Right atrium auricular region (tissue), 2 donors: Measurements from ENCODE around the gene USP28. TPM values are rescaled to one million over a fixed set of nuclear protein-coding genes. Genes with fewer than 3 reads are reported as not detected.

Experiments used
- DNase-seq: peaks from one replicate; pipeline ENCODE4 v3.0.0-alpha.2; 2019; ENCODE audit warnings: low spot score
- H3K27ac ChIP-seq, 2 donors: fragments of 200-600 bp; sonication (generic); 1 replicate in 1 of 2; 2 replicates in 1 of 2; pipeline ENCODE4 v1.5.1; 2016 to 2019
- H3K27me3 ChIP-seq, 2 donors: fragments of 200-600 bp; sonication (generic); one replicate each; pipeline versions ENCODE4 v1.5.1 to v1.6.0; 2017 to 2019
- H3K36me3 ChIP-seq: fragments of 200-600 bp; sonication (generic); one replicate; pipeline ENCODE4 v1.5.1; 2016
- H3K4me1 ChIP-seq, 2 donors: fragments of 200-600 bp; sonication (generic); one replicate each; pipeline versions ENCODE4 v1.5.1 to v1.6.0; 2017 to 2019
- H3K4me3 ChIP-seq, 2 donors: fragments of 200-600 bp; sonication (generic); 1 replicate in 1 of 2; 2 replicates in 1 of 2; pipeline ENCODE4 v1.5.1; 2017 to 2019; ENCODE audit warnings: mild to moderate bottlenecking in 1 of 2, moderate library complexity in 1 of 2
- H3K9me3 ChIP-seq, 2 donors: fragments of 200-600 bp; sonication (generic); one replicate each; pipeline ENCODE4 v1.5.1; 2019
- total RNA-seq, 2 donors: library from RNA; depleted of rRNA; stranded (reverse); fragments of >200 nt; gene quantifications; one replicate each; pipeline ENCODE4 v1.1.0, GENCODE V29; 2016
- TF ChIP-seq, protein P1 (sequence below), 2 donors: fragments of 200-600 bp; sonication (generic); IDR thresholded peaks; one replicate each; pipeline ENCODE4 v1.5.1; 2019; ENCODE audit warnings: antibody characterized with exemption in 2 of 2

Gene USP28
- total RNA-seq, 2 donors from 2014 or later: 116 to 135 TPM

DNA sequence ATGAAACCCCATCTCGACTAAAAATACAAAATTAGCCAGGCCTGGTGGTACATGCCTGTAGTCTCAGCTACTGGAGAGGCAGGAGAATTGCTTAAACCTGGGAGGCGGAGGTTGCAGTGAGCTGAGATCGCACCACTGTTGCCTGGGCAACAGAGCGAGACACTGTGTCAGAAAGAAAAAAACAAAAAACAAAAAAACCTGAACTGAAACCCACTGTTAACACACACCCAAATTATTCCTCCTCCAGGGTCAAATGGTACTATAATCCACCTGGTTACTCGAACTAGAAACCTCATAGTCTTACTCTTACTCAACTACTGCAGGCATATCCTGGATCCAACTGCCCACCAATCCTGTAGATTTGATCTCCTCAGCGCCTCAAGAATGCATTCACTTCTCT, 35.5 kb downstream of the USP28 start:
- TF ChIP-seq, protein P1, sequence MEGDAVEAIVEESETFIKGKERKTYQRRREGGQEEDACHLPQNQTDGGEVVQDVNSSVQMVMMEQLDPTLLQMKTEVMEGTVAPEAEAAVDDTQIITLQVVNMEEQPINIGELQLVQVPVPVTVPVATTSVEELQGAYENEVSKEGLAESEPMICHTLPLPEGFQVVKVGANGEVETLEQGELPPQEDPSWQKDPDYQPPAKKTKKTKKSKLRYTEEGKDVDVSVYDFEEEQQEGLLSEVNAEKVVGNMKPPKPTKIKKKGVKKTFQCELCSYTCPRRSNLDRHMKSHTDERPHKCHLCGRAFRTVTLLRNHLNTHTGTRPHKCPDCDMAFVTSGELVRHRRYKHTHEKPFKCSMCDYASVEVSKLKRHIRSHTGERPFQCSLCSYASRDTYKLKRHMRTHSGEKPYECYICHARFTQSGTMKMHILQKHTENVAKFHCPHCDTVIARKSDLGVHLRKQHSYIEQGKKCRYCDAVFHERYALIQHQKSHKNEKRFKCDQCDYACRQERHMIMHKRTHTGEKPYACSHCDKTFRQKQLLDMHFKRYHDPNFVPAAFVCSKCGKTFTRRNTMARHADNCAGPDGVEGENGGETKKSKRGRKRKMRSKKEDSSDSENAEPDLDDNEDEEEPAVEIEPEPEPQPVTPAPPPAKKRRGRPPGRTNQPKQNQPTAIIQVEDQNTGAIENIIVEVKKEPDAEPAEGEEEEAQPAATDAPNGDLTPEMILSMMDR (IDR thresholded peaks at IDR 0.05): no peak
- Histone ChIP-seq H3K9me3 (no peaks in the 10 kb centered on the region), H3K4me1 (peaks cover 0 to 5% of the 10 kb centered on the region in 2 donors), H3K4me3 (no peak overlapping the region), H3K27me3 (no peaks in the 10 kb centered on the region), H3K27ac (no peak overlapping the region), H3K36me3 (peaks cover 71% of the 10 kb centered on the region)
- DNase-seq: no peak

GRCh38 chr11:113838005-113838404, 37.4 kb downstream of the USP28 start:
- Histone ChIP-seq H3K4me3 (no peak overlapping the region), H3K4me1 (peaks cover 0 to 5% of the 10 kb centered on the region in 2 donors), H3K27me3 (no peaks in the 10 kb centered on the region), H3K9me3 (no peaks in the 10 kb centered on the region), H3K27ac (peak overlapping the region in 1 of 2 donors; percentile 16), H3K36me3 (peaks cover 75% of the 10 kb centered on the region)
- TF ChIP-seq, protein P1 (IDR thresholded peaks at IDR 0.05): no peak
- DNase-seq: no peak

DNA sequence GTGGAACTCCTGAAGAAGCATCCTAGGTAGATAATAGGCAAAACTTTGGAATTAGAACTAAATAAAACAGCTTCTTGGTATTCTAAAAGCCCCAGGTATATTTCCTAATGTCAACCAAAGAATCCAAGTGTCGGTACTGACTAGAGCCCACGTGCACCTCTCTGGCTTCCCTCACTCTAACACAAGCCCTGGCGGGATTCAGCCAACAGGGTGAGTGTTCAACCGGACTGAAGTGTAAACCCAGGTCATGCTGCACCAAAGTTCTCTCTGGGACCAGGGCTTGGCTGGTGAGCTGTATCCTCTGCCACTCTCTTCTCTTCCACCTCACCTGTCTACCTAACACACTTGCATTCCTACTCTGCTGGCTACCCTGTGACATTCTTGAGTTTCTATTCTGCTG, 40.1 kb downstream of the USP28 start:
- no peak for DNase-seq
- TF ChIP-seq, protein P1 (IDR thresholded peaks at IDR 0.05): no peak
- H3K36me3 ChIP-seq: peaks cover 86% of the 10 kb centered on the region

DNA sequence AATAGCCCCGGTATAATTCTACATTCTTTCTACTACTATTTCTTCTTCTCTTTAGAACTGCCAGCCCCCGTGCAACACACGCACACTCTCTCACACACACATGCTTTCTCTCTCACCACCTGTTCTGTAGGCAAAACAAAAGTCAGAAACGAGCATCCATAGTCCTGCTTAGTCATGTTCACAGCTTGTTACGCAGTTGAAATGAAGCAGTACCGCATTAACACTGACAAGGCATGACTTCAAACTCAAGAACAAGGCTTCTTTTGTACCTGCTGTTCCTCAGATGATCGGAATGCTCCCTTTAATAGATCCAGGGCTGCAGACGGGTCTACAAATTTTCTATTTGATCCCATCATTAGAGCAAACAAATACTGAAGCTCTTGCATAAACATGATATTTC, 42.2 kb downstream of the USP28 start:
- Histone ChIP-seq H3K27me3 (no peaks in the 10 kb centered on the region), H3K36me3 (peaks cover 81% of the 10 kb centered on the region), H3K9me3 (no peaks in the 10 kb centered on the region), H3K4me3 (no peak overlapping the region), H3K4me1 (no peaks in the 10 kb centered on the region), H3K27ac (no peak overlapping the region)
- TF ChIP-seq, protein P1 (IDR thresholded peaks at IDR 0.05): no peak
- no peak for DNase-seq

More for the DNA sequence above, 40.1 kb downstream of the USP28 start:
- Histone ChIP-seq H3K27ac (no peak overlapping the region), H3K27me3 (no peaks in the 10 kb centered on the region), H3K9me3 (no peaks in the 10 kb centered on the region), H3K4me3 (no peak overlapping the region), H3K4me1 (peaks cover 0 to 1% of the 10 kb centered on the region in 2 donors)

DNA sequence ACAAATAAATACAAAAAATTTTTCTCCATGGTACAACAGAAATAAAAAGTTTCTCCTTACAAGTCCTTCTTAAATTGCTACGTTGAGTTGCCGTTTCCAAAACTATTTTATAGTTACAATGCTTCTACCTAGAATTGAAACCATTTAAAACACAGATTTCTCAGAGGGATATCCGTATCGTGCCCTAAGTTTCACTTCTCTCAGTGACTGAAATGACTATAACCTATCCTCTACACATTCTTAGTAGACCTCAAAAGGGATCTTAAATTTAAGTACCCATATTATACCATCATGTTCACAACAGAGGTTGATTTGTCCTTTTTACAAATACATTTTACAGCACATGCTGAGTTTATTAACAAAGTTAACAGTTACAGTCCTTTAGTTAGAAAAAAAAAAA, 44.1 kb downstream of the USP28 start:
- Histone ChIP-seq H3K9me3 (no peaks in the 10 kb centered on the region), H3K36me3 (peaks cover 81% of the 10 kb centered on the region), H3K4me1 (no peaks in the 10 kb centered on the region), H3K27ac (no peak overlapping the region), H3K27me3 (no peaks in the 10 kb centered on the region), H3K4me3 (no peak overlapping the region)
- no peak for DNase-seq
- TF ChIP-seq, protein P1 (IDR thresholded peaks at IDR 0.05): no peak

DNA sequence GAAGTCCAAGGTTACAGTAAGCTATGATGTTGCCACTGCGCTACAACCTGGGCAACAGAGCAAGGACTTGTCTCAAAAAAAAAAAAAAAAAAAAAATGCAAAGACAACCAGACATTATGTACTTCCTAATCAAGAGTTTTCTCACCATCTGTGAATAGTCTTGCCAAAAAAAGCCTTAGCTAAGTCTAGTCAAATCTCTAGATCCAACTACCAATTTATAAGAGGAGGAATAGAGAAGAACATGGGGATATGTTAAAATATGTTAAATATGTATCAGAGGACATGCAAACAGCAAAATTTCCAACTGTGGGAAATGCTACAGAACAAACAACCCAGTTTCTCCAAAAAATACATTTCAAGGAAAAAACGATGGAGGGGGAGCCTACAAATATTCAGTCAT, 45.6 kb downstream of the USP28 start:
- no peak overlapping the region for H3K27ac ChIP-seq
- TF ChIP-seq, protein P1 (IDR thresholded peaks at IDR 0.05): no peak
- no peaks in the 10 kb centered on the region for H3K4me1 ChIP-seq
- no peak overlapping the region for H3K4me3 ChIP-seq
- H3K36me3 ChIP-seq: peaks cover 83% of the 10 kb centered on the region
- H3K27me3 ChIP-seq: no peaks in the 10 kb centered on the region
- DNase-seq: no peak
- no peaks in the 10 kb centered on the region for H3K9me3 ChIP-seq
